AML-193 (cell line): ENCODE results near the gene NT5M.
"Not testable (repeated sequence)": the region's sequence is repeated elsewhere in the genome, so short reads cannot be mapped to it uniquely, and the experiment has no call there.

Experiments used
- DNase-seq, 2 experiments: peaks; one replicate each; lab custom pipeline; 2025; lab: John Stamatoyannopoulos, UW

The NT5M gene

GRCh38 chr17:17301659-17302058, 1.5 kb upstream of the NT5M start:
- DNase-seq: not testable (repeated sequence)

- no peak for DNase-seq
These were observed 796 bp downstream of the NT5M start for GRCh38 chr17:17303847-17304490.

- peak in 1 of 2 experiments; percentile 14 for DNase-seq
These were observed 1.4 kb downstream of the NT5M start for GRCh38 chr17:17304521-17304985.

GRCh38 chr17:17305281-17305801, 2.2 kb downstream of the NT5M start:
- peak; percentile 59 to 61 for DNase-seq

- no peak for DNase-seq
These were observed 6.2 kb downstream of the NT5M start for GRCh38 chr17:17309356-17309755.

- peak in 1 of 2 experiments; percentile 11 for DNase-seq
These were observed 10.3 kb downstream of the NT5M start for GRCh38 chr17:17313350-17313991.

GRCh38 chr17:17314501-17315071, 11.4 kb downstream of the NT5M start:
- no peak for DNase-seq

- DNase-seq: no peak
These were observed 12.1 kb downstream of the NT5M start for GRCh38 chr17:17315142-17315821.

GRCh38 chr17:17320188-17320910, 17.2 kb downstream of the NT5M start:
- DNase-seq: no peak

- DNase-seq: no peak
These were observed 17.7 kb downstream of the NT5M start for GRCh38 chr17:17320911-17321220.

- DNase-seq: no peak
These were observed 18.3 kb downstream of the NT5M start for GRCh38 chr17:17321356-17322025.

GRCh38 chr17:17322516-17323510, 19.6 kb downstream of the NT5M start:
- DNase-seq: no peak

- no peak for DNase-seq
These were observed 21.4 kb downstream of the NT5M start for GRCh38 chr17:17324616-17325015.

GRCh38 chr17:17325228-17325627, 22.1 kb downstream of the NT5M start:
- no peak for DNase-seq

- no peak for DNase-seq
These were observed 22.6 kb downstream of the NT5M start for GRCh38 chr17:17325816-17326215.

- no peak for DNase-seq
These were observed 23.2 kb downstream of the NT5M start for GRCh38 chr17:17326275-17326875.

- DNase-seq: no peak
These were observed 25.1 kb downstream of the NT5M start for GRCh38 chr17:17328251-17328650.

- no peak for DNase-seq
These were observed 38.3 kb downstream of the NT5M start for GRCh38 chr17:17341452-17341851.

GRCh38 chr17:17342242-17342945, 39.2 kb downstream of the NT5M start:
- no peak for DNase-seq
